Measurements from ENCODE around the gene TXNRD2. TPM values are rescaled to one million over a fixed set of nuclear protein-coding genes. Genes with fewer than 3 reads are reported as not detected.

Gene TXNRD2
- total and polyA plus RNA-seq, 2 experiments from 2014 or later = 11.2 to 12.4 TPM

- H3K79me2 ChIP-seq (replicated peaks; ENCODE audit: insufficient read depth) = no peaks in the 10 kb centered on the region
- H3F3A ChIP-seq (replicated peaks; ENCODE audit: low read depth) = 0 out of 2 replicates have a peak, but pooled peaks cover 3% of the 10 kb centered on the region
- Mint-ChIP-seq H3K27me3 (ENCODE audit: insufficient read depth, low read depth, poor library complexity) (peaks cover 7% of the 10 kb centered on the region), H3K4me3 (no peak overlapping the region), H3K4me1 (peaks cover 19% of the 10 kb centered on the region), H3K9me3 (no peaks in the 10 kb centered on the region), H3K27ac (no peak overlapping the region), H3K36me3 (ENCODE audit: low read depth) (peaks cover 21% of the 10 kb centered on the region)
- TF ChIP-seq CREB1 (CRISPR knock-in tag; IDR thresholded peaks at IDR 0.05; ENCODE audit: low read depth) = no peak
- TF ChIP-seq JUNB (IDR thresholded peaks at IDR 0.05; ENCODE audit: unreplicated experiment) = no peak
- no peak for TF ChIP-seq CTCF (conservative IDR thresholded peaks at IDR 0.05; ENCODE audit: low read depth in 2 of 2)
- no peak for TF ChIP-seq NANOG (IDR thresholded peaks at IDR 0.05; ENCODE audit: borderline replicate concordance)
- TF ChIP-seq ZNF462 (CRISPR knock-in tag; IDR thresholded peaks at IDR 0.05) = no peak
- TF ChIP-seq STAT1 (IDR thresholded peaks at IDR 0.05; ENCODE audit: unreplicated experiment) = no peak
- no peak for DNase-seq (ENCODE audit: low spot score)
- no peak overlapping the region for H3K4me2 ChIP-seq
- H2AFZ ChIP-seq = no peak overlapping the region
- no peak overlapping the region for H3K4me3 ChIP-seq
- ATAC-seq = no peak
- H3K4me1 ChIP-seq (ENCODE audit: insufficient read depth) = peaks cover 10% of the 10 kb centered on the region
- H3K36me3 ChIP-seq (ENCODE audit: insufficient read depth) = no peaks in the 10 kb centered on the region
- no peaks in the 10 kb centered on the region; the same call in 1 of the 2 replicates for H4K20me1 ChIP-seq (replicated peaks; ENCODE audit: insufficient read depth)
- H3K27ac ChIP-seq (ENCODE audit: low read depth) = no peak overlapping the region
- no peaks in the 10 kb centered on the region for H3K9me2 ChIP-seq (ENCODE audit: insufficient read depth)
- H3K27me3 ChIP-seq (ENCODE audit: insufficient read depth) = no peaks in the 10 kb centered on the region
Measured at GRCh38 chr22:19972251-19972650, 30.6 kb upstream of the TXNRD2 start.
